Stimulated activated naive B cell treated with anti-CD40 and anti-IgM and Interleukin-4, amounts not matched to agents 10 μg/mL and 1 μg/mL and 100 μg/mL, for 72 hours (primary cell): Measurements from ENCODE around the gene FARS2.

Experiments used
- ATAC-seq, 2 donors: fragments of 150-1000 bp; cut with Tn5 transposase; replicated peaks; 2 replicates each; pipeline ENCODE4 v1.10.0; 2021; ENCODE audit warnings: moderate library complexity in 1 of 2
- DNase-seq: peaks from one replicate; pipeline ENCODE4 v3.0.0; 2021
- H3K27ac Mint-ChIP-seq: one replicate; pipeline ENCODE4 v1.8.0; 2022; ENCODE audit warnings: mild to moderate bottlenecking, mixed read lengths
- H3K27me3 Mint-ChIP-seq, 2 donors: one replicate each; pipeline ENCODE4 v1.8.0; 2022; ENCODE audit warnings: mixed read lengths in 2 of 2
- H3K36me3 Mint-ChIP-seq, 2 donors: one replicate each; pipeline ENCODE4 v1.8.0; 2022; ENCODE audit warnings: mixed read lengths in 2 of 2, mild to moderate bottlenecking in 1 of 2
- H3K4me1 Mint-ChIP-seq, 2 donors: one replicate each; pipeline ENCODE4 v1.8.0; 2022; ENCODE audit warnings: mixed read lengths in 2 of 2, mild to moderate bottlenecking in 1 of 2
- H3K4me3 Mint-ChIP-seq, 2 donors: one replicate each; pipeline ENCODE4 v1.8.0; 2022; ENCODE audit warnings: mild to moderate bottlenecking in 2 of 2, mixed read lengths in 2 of 2, moderate library complexity in 1 of 2
- H3K9me3 Mint-ChIP-seq, 2 donors: one replicate each; pipeline ENCODE4 v1.8.0; 2022; ENCODE audit warnings: mixed read lengths in 2 of 2, mild to moderate bottlenecking in 1 of 2

The FARS2 gene

GRCh38 chr6:5818959-5819358, 557.6 kb downstream of the FARS2 start:
- no peak overlapping the region for H3K27ac Mint-ChIP-seq
- ATAC-seq, result no peak

More at GRCh38 chr6:5818959-5819358, 557.6 kb downstream of the FARS2 start:
- DNase-seq, result no peak
- Mint-ChIP-seq H3K36me3 (peaks cover 3 to 6% of the 10 kb centered on the region in 2 donors), H3K4me1 (peaks cover 3 to 5% of the 10 kb centered on the region in 2 donors), H3K27me3 (no peaks in the 10 kb centered on the region), H3K9me3 (peaks cover 3 to 4% of the 10 kb centered on the region in 2 donors), H3K4me3 (no peak overlapping the region)
